HL-60 (cell line): ENCODE data around the gene CYB561D2.
A peak's percentile ranks its signal among the peaks of the same experiment; 100 is the strongest.

Experiments
- DNase-seq, 2 experiments: peaks; one replicate each; pipeline ENCODE4 v3.0.0-alpha.2; 2010 to 2020; ENCODE audit warnings: low read depth in 1 of 2, low spot score in 1 of 2
- H3K27ac ChIP-seq: fragments of 250-450 bp; sonication (Bioruptor Pico); replicated peaks from 2 replicates; pipeline ENCODE4 v1.5.1; 2020; ENCODE audit warnings: mild to moderate bottlenecking, moderate library complexity
- H3K27me3 ChIP-seq: fragments of 250-450 bp; sonication (Bioruptor Pico); 2 replicates; pipeline ENCODE4 v1.5.1; 2021; ENCODE audit warnings: mild to moderate bottlenecking, moderate library complexity; ENCODE audit not compliant: insufficient read depth, poor library complexity, severe bottlenecking
- H3K4me3 ChIP-seq: replicated peaks from 2 replicates; pipeline ENCODE4 v1.5.1; 2011; ENCODE audit warnings: mild to moderate bottlenecking, control low read depth, low read length; ENCODE audit not compliant: insufficient read depth
- GABPA ChIP-seq: IDR thresholded peaks from 2 replicates; pipeline ENCODE4 v1.6.1; 2012; ENCODE audit warnings: low read depth
- POLR2AphosphoS5 ChIP-seq: IDR thresholded peaks from 2 replicates; pipeline ENCODE4 v1.6.1; 2012; ENCODE audit warnings: low read depth
- SPI1 ChIP-seq: IDR thresholded peaks from 2 replicates; pipeline ENCODE4 v1.6.1; 2012; ENCODE audit warnings: low read depth, mild to moderate bottlenecking, borderline replicate concordance
- TF ChIP-seq, protein P1 (sequence below): IDR thresholded peaks from 2 replicates; pipeline ENCODE4 v1.6.1; 2012; ENCODE audit warnings: low read depth; ENCODE audit not compliant: insufficient replicate concordance
- TF ChIP-seq, protein P2 (sequence below): IDR thresholded peaks from one replicate; pipeline ENCODE4 v1.5.1; 2011; ENCODE audit warnings: low read length, control low read depth, inconsistent platforms; ENCODE audit not compliant: insufficient read depth

The CYB561D2 gene

DNA sequence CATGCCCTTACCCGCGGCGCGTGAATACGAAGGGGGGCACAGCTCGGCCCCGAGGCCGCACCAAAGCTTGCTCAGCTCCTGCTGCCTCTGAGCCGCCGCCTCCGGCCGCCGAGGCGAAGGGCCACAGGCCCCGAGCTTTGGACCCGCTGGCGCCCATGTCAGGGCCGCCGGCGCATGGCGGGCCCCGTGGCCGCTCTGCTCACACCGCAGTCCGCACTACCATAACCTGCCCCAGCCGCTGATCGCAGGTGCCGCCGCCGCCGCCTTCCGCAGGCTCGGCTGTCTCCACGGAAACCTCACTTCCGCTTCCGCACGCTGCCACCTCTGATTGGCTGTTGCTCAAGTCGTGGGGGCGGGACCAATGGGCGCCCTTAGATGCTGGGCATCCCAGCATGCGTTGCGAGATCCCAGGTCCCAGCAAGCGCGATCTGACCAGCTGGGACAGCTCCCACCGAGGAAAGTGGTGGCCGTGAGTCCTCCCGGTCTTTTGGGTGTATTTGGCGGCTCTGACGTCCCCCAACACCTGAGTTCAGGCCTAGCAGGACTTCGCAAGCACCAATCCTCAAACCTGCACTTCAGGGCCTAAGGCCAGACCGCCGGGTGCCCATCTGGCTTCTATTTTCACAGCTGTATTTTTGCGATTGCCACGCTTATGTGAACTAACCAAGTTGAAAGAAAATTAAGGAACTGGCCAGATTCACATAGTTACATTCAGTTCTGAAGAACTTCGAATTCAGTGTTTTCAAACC lies 22.5 kb upstream of the CYB561D2 start, which contains the start of gene TUSC2:
TUSC2 (minus strand) TSS at position 281 of the 749 bp plus-strand sequence; CDS start at position 157, 124 bp downstream.
- H3K27ac ChIP-seq = peak within 1 kb of the TSS; percentile 75

DNA sequence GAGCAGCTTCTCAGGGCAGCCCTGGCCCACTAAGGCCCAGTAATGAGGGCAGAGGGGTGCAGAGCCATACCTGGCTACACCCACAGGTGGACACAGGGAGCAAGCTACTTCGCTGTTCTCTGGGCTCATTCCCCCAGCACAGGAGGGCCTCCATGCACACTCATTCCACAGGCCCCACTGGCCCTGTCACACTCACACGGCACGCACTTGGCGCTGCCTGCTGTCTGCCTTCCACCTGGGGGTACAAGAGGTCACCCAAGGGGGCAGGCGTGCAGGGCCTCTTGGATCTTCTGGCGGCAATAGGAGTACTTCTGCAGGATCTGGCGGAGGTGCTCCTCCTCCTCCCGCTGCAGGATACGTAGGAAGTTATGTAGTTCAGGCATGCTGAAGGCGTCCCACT lies 20.3 kb upstream of the CYB561D2 start:
- no peak for DNase-seq
- H3K27me3 ChIP-seq = no peaks in the 10 kb centered on the region
- H3K27ac ChIP-seq = no peak overlapping the region
- H3K4me3 ChIP-seq = no peak overlapping the region
- TF ChIP-seq, protein P1, sequence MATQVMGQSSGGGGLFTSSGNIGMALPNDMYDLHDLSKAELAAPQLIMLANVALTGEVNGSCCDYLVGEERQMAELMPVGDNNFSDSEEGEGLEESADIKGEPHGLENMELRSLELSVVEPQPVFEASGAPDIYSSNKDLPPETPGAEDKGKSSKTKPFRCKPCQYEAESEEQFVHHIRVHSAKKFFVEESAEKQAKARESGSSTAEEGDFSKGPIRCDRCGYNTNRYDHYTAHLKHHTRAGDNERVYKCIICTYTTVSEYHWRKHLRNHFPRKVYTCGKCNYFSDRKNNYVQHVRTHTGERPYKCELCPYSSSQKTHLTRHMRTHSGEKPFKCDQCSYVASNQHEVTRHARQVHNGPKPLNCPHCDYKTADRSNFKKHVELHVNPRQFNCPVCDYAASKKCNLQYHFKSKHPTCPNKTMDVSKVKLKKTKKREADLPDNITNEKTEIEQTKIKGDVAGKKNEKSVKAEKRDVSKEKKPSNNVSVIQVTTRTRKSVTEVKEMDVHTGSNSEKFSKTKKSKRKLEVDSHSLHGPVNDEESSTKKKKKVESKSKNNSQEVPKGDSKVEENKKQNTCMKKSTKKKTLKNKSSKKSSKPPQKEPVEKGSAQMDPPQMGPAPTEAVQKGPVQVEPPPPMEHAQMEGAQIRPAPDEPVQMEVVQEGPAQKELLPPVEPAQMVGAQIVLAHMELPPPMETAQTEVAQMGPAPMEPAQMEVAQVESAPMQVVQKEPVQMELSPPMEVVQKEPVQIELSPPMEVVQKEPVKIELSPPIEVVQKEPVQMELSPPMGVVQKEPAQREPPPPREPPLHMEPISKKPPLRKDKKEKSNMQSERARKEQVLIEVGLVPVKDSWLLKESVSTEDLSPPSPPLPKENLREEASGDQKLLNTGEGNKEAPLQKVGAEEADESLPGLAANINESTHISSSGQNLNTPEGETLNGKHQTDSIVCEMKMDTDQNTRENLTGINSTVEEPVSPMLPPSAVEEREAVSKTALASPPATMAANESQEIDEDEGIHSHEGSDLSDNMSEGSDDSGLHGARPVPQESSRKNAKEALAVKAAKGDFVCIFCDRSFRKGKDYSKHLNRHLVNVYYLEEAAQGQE = no peak
- TF ChIP-seq, protein P2, sequence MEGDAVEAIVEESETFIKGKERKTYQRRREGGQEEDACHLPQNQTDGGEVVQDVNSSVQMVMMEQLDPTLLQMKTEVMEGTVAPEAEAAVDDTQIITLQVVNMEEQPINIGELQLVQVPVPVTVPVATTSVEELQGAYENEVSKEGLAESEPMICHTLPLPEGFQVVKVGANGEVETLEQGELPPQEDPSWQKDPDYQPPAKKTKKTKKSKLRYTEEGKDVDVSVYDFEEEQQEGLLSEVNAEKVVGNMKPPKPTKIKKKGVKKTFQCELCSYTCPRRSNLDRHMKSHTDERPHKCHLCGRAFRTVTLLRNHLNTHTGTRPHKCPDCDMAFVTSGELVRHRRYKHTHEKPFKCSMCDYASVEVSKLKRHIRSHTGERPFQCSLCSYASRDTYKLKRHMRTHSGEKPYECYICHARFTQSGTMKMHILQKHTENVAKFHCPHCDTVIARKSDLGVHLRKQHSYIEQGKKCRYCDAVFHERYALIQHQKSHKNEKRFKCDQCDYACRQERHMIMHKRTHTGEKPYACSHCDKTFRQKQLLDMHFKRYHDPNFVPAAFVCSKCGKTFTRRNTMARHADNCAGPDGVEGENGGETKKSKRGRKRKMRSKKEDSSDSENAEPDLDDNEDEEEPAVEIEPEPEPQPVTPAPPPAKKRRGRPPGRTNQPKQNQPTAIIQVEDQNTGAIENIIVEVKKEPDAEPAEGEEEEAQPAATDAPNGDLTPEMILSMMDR = no peak
- no peak for TF ChIP-seq POLR2AphosphoS5
- TF ChIP-seq GABPA = no peak
- TF ChIP-seq SPI1 = no peak

More for the DNA sequence above, 22.5 kb upstream of the CYB561D2 start, which contains the start of gene TUSC2:
- TF ChIP-seq GABPA (peak; percentile 88), POLR2AphosphoS5 (peak; percentile 55; the same call in 1 of the 2 replicates), SPI1 (peak; percentile 89)
- TF ChIP-seq, protein P1 = peak; percentile 47
- TF ChIP-seq, protein P2 = no peak
- Histone ChIP-seq H3K27me3 (no peaks in the 10 kb centered on the region), H3K4me3 (peak within 1 kb of the TSS; percentile 94)
- peak; percentile 97 to 98 for DNase-seq

DNA sequence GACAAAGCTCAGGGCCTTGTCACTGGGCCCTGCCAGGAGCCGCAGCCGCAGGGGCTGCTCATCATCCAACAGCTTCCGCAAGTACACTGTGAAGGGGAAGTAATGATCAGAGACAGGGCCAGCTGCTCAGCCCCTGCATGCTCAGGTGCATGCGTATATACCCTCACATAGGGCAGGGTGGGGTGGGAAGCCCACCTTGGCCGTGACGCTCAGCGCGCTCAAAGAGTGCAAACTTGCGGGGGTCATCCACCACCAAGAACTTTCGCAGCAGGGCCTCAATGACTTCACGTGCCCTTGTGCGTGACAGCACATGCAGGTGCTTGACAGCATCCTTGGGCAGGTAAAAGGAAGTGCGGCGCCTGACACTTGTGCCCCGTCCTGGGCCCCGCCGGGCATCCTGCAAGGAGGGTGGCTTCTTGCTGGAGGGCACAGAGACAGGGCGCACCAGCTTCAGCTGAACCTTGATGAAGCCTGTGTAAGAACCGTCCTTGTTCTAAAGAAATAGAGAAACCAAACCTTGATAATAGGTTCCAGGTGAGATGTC lies 19.2 kb upstream of the CYB561D2 start:
- no peak for DNase-seq
- Histone ChIP-seq H3K4me3 (no peak overlapping the region), H3K27ac (no peak overlapping the region), H3K27me3 (no peaks in the 10 kb centered on the region)
- TF ChIP-seq, protein P2 = no peak
- TF ChIP-seq POLR2AphosphoS5 (no peak), GABPA (no peak), SPI1 (no peak)
- TF ChIP-seq, protein P1 = no peak
